HG03457 (cell line): Measurements from ENCODE around the gene SPR.

ENCODE experiments used
- ATAC-seq: cut with Tn5 transposase; IDR thresholded peaks from one replicate; pipeline ENCODE4 v1.9.1; 2021; ENCODE audit warnings: moderate number of reproducible peaks; ENCODE audit not compliant: unreplicated experiment

The SPR gene

DNA sequence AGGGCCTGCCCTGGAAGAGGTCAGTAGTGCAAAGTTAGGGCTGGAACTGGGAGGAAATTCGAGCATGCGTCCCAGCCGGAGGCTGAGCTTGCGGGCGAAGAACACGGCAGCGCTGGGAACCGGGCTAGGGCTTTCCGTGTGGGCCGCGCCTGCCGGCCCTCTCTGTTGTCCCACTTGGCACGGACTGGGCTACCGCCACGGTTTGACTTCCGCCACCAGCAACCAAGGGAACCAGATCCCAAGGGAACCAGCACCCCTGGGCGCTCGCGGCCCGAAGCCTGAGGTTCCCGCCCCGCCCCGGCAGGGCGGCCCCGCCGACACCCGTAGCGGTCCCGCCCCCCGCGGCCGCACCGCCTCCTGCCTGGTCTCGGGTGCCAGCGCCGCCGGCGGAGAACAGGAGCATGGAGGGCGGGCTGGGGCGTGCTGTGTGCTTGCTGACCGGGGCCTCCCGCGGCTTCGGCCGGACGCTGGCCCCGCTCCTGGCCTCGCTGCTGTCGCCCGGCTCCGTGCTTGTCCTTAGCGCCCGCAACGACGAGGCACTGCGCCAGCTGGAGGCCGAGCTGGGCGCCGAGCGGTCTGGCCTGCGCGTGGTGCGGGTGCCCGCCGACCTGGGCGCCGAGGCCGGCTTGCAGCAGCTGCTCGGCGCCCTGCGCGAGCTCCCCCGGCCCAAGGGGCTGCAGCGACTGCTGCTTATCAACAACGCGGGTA, at the start of gene SPR:
SPR (plus strand) TSS at position 377 of the 708 bp plus-strand sequence; CDS start at position 402, 25 bp downstream.
- peak; percentile 87 for ATAC-seq

DNA sequence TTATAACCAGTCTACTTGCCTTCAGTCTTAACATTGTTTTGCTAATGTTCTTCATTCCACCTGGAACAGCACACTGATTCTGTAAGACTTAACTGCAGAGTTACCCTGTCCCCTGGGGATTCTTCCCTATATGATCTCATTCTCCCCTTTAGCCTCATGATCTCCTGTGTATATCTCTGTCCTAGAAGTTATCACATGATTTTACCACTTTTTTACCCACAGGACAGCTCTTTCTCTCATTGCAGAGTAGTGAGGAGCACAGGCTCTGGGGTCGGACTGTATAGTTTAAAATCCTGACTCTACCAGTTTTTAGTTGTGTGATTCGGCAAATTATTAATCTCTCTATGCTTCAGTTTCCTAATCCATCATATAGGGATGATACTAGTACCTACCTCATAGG, 47.1 kb upstream of the SPR start:
- ATAC-seq, result no peak

DNA sequence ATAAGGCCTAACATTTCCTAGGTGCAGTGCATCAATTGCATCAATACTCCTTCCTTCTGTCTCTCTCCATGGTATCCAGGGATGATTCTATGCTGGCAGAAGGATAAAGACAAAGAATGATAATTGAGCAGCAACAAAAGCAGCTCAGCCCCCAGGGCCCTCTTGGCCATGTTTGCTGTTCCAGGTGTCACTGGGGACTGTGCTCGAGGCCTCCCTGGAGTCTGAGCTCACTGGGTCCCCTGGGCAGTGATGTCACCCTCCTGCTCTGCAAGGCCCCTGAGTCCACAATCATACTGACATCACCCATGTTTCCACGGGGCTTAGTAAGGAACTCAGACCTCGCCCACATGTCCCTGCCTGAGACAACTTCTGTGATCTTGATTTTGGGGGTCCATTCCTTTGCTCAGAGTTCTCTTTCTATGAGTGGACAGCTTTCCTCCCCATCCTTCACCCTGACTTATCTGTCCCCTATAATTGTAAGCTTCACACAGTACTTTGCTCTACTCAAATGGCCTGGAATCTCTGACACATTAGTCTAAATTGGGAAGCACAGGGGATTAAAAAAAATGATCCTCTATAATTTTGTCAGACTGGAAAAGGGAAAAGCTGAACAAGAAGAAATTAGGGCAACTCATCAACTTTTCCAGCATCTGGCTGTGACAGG, 45.6 kb upstream of the SPR start:
- ATAC-seq, result no peak

DNA sequence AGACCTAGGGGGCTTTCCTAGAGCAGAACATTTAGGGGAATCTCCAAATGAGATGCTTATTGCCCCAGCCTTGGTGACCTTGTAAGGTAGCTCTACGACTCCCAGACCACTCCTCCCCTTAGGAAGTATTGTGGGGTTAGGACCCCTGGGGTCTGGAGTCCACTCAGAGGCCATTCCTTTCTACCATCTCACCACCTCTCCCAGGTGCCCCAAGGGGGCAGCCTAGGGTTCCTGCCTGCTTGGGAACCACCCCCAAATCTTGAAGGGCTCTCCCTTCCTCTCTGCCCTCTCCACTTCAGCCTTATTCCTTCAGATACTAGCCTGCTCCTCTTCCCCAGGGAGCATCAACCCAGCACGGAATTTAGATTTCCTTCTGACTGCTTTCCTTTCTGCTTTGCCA, 43.9 kb upstream of the SPR start:
- ATAC-seq, result no peak

DNA sequence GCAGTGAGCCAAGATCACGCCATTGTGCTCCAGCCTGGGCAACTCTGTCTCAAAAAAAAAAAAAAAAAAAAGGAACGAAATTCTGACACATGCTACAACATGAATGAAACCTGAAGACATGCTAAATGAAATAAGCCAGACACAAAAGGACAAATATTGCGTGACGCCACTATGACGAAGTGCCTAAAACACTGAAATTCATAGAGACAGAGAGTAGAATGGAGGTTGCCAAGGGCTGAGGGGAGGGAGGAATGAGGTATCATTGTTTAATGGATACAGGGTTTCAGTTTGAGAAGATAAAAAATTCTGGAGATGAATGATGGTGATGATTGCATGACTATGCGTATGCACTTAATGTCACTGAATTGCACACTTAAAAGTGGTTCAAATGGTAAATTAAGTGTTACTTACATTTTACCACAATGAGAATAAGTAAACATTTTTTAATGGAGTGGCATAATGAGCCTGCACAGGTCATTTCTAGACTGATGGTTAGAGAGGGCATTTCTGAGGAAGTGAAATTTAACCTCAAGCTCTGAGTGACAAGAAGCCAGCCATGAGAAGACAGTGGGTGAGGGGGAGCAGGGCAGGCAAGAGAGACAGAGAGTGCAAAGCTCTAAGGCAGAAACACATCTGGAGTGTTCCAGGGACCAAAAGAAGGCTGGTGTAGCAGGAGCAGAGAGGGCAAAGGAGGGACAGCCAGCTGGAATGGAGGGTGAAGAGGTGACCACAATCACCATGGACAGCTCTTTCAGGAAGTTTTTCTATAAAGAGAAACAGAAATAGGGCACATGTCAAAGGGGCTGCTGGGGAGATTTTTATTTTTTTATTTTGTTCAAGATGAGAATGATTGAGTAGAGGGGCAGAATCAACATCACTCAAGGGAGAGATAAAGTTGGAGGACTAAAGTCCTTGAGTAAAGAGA, 40.8 kb upstream of the SPR start:
- ATAC-seq, result peak; percentile 93

DNA sequence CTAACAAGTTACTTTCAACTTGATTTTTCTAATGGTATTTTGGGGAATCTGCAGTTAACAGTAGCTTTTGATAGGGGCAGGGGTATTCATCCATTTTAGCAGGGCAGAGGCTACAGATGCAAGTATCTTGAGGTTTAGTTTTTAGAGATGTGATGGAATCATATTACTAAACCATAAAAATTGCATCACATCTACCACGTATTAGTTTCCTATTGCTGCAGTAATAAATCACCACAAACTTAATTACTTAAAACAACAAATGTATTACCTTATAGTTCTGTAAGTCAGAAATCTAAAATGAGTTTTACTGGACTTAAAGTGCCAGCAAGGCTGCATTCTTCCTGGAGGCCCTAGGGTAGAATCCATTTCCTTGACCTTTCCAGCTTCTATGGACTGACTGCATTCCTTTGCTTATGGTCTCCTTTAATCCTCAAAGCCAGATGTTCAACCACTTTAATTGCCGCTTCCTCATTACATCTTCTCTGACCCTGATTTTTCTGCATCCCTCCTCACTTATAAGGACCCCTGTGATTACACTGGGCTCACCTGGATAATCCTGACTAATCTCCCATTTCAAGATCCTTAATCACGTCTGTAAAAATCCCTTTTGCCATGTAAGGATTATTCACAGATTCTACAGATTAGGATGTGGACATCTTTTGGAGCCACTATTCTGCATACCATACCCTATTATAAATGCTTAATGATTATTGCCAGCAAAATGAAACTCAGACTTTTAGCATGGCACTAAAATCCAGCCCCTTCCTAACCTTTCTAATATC, 39.5 kb upstream of the SPR start:
- ATAC-seq, result no peak

DNA sequence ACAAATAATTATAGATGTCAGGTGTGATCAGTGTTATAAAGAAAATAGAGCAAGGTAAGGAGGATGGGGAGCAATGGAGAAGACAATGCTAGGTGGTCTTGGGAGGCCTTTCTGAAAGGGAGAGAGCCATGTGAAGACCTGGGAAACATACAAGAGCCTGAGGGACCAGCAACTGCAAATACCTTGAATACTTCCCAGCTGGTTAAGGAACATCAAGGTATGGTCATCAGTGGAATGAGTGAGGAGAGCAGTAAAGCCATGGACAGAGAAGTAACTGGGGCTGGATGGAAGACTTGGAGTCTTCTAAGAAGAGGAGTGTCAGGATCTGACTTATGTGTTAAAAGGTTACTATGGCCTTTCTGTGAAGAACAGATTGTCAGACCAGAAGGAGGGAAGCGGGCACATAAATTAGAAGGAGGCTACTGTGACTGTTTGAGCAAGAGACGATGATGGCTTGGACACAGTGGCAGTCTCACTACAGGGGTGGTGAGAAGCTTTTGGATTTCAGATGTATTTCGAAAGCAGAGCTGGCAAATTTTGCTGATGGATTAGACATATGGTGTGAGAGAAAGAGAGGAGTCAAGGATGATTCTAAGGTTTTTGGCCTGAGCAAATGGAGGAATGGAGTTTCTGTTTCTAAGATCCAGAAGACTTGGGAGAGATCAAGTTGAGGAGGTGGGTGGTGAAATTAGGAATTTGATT, 38.6 kb upstream of the SPR start:
- no peak for ATAC-seq

DNA sequence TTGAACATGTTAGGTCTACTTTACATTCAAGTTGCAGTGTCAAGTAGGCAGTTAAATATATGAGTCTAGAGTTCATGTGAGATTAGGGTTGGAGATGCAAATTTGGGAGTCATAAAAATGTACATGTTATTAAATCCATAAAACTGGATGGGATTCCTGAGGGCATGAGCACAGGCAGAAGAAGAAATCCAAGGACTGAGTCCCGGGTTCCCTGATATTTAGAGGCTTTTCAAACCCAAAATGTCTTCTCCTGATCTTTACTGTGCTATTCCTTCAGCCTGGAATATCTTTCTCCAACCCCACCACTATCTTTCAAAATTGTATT, 38.1 kb upstream of the SPR start:
- no peak for ATAC-seq

DNA sequence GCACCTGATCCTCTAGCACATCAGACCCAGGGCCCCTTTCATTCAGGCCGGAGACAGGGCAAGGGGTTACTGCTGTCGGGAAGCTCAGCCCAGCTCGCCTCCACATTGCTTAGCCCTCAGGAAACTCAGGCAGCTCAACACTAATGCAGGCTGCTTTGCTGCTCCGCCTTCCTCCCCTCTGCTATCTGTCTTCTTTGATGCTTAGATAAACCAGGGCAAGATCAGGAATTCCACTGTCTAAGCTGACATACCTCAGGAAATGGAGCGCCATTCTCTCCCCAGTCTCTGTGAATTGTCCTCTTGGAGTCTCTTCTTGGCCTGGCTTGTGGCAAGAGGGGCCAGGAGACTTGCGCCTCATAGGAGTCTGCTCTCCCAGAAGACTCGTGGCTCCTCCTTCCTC, 35.9 kb upstream of the SPR start:
- no peak for ATAC-seq

DNA sequence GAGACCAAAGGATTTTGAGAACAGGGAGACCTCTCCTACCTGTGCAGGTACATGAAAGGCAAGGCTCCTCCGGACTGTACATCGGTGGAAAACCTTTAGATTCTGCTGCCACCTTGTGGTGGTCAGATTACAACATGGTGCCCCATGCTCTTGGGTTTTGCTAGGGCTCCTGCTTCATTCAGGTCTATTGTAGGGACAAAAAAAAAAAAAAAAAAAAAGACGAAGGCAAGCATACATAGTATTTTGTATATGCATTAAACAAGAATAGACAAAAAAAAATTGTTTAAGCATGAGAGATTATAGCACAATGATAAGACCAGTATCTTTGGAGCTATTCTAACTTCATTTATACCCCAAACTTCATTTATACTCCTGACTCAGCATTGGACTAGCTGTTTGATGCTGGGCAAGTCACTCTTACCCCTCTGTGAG, 27.4 kb upstream of the SPR start:
- ATAC-seq, result no peak

DNA sequence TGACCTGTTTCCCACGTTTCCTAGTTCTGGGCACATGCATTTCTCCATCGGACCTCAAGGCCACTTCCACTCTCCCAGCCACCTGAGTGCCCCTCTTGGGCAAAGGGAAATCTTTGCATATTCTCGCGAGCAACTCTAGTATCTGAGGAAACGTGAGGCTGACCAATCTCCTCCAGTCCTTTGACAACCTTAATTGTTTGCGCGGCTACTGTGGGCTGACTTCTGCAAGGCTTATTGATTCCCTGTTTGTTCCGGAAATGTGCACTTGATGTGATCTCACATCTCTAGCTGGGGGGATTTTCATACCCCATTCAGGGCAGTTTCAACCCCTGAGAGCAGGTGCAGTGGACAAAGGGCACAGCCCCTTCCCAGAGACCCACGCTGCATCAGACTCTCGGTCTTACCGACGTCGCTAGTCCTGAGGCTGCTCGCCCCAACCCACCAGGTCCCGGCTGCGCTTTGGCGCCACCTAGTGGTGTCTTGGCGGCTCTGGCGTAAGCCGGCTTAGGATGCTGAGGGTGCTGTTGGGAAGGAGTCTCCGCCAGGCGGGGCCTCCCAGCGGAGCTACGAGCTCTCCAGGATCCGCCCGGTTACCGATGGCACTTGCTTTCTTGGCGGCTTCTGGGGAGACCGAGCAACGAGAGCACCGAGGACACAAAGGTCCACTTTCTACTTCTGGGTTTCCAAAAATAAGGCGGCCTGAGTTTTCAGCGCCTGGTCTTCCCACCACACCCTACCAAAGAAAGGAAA, 24.8 kb upstream of the SPR start:
- ATAC-seq, result peak; percentile 93

DNA sequence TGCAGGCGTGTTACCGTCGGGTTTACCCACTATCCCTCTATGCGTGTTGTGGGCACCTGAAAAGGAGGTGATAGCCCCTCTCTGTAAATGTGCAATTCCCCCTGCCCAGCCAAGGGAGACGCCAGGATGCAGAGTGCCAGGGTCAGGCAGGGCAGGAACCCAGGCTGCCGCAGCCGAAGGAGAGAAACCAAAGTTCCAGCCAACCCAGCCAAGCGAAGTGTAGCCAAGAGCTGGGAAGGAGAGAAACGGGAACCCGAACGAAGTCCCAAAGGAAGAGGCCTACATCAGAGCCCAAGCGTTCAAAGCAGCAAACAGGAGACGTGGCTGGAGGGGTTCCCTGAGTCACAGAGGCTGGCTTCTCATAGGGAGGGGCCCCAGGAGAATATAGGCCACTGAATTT, 24.2 kb upstream of the SPR start:
- no peak for ATAC-seq

DNA sequence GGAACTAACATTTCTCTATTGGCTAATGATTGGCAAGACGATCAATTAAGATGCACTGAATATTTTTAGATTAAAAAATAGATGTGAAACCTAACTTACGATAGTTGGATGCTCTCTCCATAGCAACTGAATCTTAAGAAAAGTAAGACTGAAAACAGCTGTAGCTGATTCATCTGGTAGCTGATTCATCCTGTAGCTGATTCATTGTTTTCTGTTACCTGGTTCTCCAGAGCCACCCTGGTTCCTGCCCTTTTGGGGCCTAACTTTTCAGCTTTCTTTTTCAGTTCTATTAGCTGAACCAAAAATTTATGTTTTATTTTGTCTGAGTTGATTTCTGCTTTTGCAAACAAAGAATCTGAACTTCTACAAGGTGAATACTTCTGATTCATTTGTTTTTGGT, 22.7 kb upstream of the SPR start:
- ATAC-seq, result no peak

DNA sequence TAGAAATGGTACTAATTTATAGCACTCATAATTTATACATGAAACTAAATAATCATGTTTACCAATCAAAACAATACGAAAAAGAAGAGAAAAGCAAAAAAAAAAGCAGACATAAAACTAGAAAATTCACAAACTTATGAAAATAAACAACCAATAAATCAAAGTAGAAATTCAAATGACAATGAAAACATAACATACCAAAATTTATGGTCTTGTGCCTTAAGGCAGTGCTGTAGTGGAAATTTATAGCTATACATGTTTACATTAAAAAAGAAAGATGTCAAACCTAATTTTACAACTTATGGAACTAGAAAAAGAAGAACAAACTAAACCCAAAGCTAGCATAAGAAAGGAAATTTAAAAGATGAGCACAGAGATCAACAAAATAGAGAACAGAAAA, 16.1 kb upstream of the SPR start:
- no peak for ATAC-seq

DNA sequence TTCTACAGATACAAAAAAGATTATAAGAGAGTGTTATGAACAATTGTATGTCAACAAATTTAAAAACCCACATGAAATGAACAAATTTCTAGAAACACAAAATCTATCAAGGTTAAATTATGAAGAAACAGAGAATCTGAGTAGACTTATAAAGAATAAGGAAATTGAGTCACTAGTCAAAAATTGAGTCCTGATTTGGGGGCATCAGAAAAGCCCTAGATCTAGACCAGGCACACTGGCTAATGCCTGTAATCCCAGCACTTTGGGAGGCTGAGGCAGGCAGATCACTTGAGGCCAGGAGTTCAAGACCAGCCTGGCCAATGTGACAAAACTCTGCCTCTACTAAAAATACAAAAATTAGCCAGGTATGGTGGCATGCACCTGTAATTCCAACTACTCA, 15.3 kb upstream of the SPR start:
- no peak for ATAC-seq

DNA sequence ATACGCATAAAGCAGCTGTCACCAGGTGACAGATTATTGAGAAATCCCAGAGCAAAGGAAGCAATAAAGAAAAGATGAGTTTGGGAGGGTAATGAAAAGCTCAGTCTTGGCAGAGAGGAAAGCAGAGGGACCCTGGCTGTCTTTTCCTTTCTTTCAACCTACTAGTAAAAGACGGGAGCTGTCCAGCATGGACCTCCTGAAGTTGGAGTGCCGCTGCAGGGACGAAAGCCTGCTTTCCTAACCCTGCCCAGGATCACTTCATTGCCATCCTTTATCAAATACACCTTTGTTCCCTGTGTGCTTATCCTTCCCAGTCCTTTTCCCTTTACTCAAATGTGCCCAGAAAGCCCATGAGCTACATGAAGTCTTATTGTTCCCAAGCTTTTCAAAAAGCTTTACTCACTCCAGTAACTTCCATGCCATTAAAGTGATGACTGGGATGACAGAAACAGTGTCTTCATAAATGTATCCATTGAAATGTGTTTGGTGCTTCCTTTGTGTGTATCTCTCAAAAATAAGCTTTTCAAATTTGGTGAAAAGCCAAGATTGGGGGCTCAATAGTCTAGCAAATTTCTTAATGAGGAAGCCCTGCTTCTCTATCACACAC, 3.7 kb upstream of the SPR start:
- no peak for ATAC-seq

DNA sequence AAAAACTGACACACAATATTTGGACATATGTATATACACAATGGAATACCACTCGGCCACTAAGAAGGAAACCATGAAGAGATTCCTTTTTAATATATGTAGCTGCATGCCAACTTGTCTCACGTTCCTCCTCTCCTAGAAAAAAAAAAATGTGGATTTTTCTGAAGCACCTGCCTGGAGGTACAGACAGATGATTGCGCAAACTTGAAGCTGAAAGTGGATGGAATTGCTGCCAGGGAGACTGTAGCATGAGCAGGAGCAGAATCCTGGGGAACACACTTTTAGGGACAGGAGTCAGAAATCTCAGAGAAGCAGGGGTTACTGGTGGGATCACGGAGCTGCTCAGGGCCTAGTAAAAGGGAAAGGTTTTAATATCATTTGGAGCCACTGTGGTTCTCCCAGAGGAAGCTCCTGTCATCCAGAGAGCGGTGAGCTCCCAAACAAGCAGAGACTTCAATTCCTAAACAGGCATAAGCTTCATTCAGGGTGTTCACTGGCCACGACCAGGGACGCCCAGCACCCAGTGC, 640 bp upstream of the SPR start:
- ATAC-seq, result no peak

DNA sequence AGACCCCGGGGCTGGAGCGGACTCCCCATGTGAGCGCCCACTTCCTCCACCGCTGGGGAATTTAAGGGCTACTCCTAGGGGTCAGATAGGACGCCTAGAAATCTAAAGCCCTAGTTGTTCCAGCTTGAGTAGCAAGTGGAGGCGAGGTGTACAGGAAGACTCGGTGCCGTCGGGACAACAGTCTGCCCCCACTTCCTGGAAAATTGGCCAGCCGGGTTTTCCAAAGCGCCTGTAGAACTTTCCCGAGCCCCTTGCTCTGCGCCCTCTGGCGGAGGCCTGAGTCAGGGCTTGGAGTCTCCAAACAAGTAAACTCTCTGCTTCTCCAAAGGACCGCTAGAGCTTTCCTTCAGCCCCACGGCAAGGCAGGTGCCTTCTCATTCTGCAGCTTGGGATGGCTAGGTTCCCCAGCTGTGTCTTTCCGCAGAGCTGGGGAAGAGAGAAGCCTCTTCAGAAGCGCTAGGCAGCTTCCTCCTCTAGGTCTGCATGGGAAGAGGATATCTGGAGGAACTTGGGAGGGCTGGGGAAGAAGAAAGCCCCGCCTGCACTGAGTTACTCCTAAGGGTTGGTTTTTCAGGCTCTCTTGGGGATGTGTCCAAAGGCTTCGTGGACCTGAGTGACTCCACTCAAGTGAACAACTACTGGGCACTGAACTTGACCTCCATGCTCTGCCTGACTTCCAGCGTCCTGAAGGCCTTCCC, 681 bp downstream of the SPR start:
- peak; percentile 39 for ATAC-seq
